Erythroblast (primary cell): ENCODE results near the gene WDFY2.

Experiments
- GATA1 ChIP-seq: IDR thresholded peaks from 2 replicates; pipeline ENCODE4 v1.6.1; 2011; ENCODE audit warnings: low read depth, mild to moderate bottlenecking, control low read depth, low read length, moderate library complexity
- POLR2A ChIP-seq: IDR thresholded peaks from 2 replicates; pipeline ENCODE4 v1.6.1; 2011; ENCODE audit warnings: mild to moderate bottlenecking, low read length

GRCh38 chr13:51728275-51728673 is 144.0 kb downstream of the WDFY2 start:
- TF ChIP-seq POLR2A (no peak), GATA1 (no peak)
